GM23338 (cell line): ENCODE results near the gene STX8. TPM values are rescaled to one million over a fixed set of nuclear protein-coding genes. Genes with fewer than 3 reads are reported as not detected.

Experiments used
- ATAC-seq: fragments of 200-7000 bp; cut with Tn5 transposase; 3 replicates; pipeline ENCODE4 v1.9.1; 2020
- DNase-seq: peaks from one replicate; pipeline ENCODE4 v3.0.0-alpha.2; 2015; ENCODE audit warnings: low spot score
- H2AFZ ChIP-seq: fragments of 200-600 bp; sonication (generic); 2 replicates; pipeline ENCODE4 v1.8.0; 2016; ENCODE audit warnings: antibody characterized with exemption, mild to moderate bottlenecking, moderate library complexity
- H3F3A ChIP-seq: fragments of 200-600 bp; sonication (generic); replicated peaks from 2 replicates; pipeline ENCODE4 v1.8.0; 2017; ENCODE audit warnings: antibody characterized with exemption, mixed run types, low read depth
- H3K27ac ChIP-seq: fragments of 200-600 bp; sonication (generic); 2 replicates; pipeline ENCODE4 v1.6.1; 2016; ENCODE audit warnings: low read depth
- H3K27me3 ChIP-seq: fragments of 200-600 bp; sonication (generic); 2 replicates; pipeline ENCODE4 v1.8.0; 2016; ENCODE audit warnings: mild to moderate bottlenecking, mixed run types, moderate library complexity; ENCODE audit not compliant: insufficient read depth
- H3K36me3 ChIP-seq: fragments of 200-600 bp; sonication (generic); 2 replicates; pipeline ENCODE4 v1.8.0; 2016; ENCODE audit warnings: mild to moderate bottlenecking; ENCODE audit not compliant: insufficient read depth
- H3K4me1 ChIP-seq: fragments of 200-600 bp; sonication (generic); 2 replicates; pipeline ENCODE4 v1.8.0; 2016; ENCODE audit warnings: mild to moderate bottlenecking, moderate library complexity; ENCODE audit not compliant: insufficient read depth
- H3K4me2 ChIP-seq: fragments of 200-600 bp; sonication (generic); 2 replicates; pipeline ENCODE4 v1.7.1; 2017; ENCODE audit warnings: mixed run types
- H3K4me3 ChIP-seq: fragments of 200-600 bp; sonication (generic); 2 replicates; pipeline ENCODE4 v1.6.1; 2016; ENCODE audit warnings: mixed run types
- H3K79me2 ChIP-seq: fragments of 200-600 bp; sonication (generic); replicated peaks from 2 replicates; pipeline ENCODE4 v1.8.0; 2017; ENCODE audit warnings: mild to moderate bottlenecking; ENCODE audit not compliant: insufficient read depth
- H3K9me2 ChIP-seq: fragments of 200-600 bp; sonication (generic); 2 replicates; pipeline ENCODE4 v1.8.0; 2017; ENCODE audit not compliant: insufficient read depth
- H4K20me1 ChIP-seq: fragments of 200-600 bp; sonication (generic); replicated peaks from 2 replicates; pipeline ENCODE4 v1.8.0; 2017; ENCODE audit warnings: mild to moderate bottlenecking; ENCODE audit not compliant: insufficient read depth
- H3K27ac Mint-ChIP-seq: 2 replicates; pipeline ENCODE4 v1.8.0; 2020; ENCODE audit warnings: inconsistent platforms, mild to moderate bottlenecking, moderate library complexity, mixed read lengths
- H3K27me3 Mint-ChIP-seq: 3 replicates; pipeline ENCODE4 v1.8.0; 2022; ENCODE audit warnings: low read depth, mild to moderate bottlenecking, moderate library complexity, mixed read lengths, inconsistent platforms; ENCODE audit not compliant: insufficient read depth, poor library complexity
- H3K36me3 Mint-ChIP-seq: 3 replicates; pipeline ENCODE4 v1.8.0; 2021; ENCODE audit warnings: low read depth, mild to moderate bottlenecking, inconsistent platforms, moderate library complexity, mixed read lengths
- H3K4me1 Mint-ChIP-seq: 3 replicates; pipeline ENCODE4 v1.8.0; 2020; ENCODE audit warnings: mild to moderate bottlenecking, inconsistent platforms, mixed read lengths
- H3K4me3 Mint-ChIP-seq: 3 replicates; pipeline ENCODE4 v1.8.0; 2021; ENCODE audit warnings: moderate library complexity, mild to moderate bottlenecking, inconsistent platforms, mixed read lengths
- H3K9me3 Mint-ChIP-seq: 3 replicates; pipeline ENCODE4 v1.8.0; 2020; ENCODE audit warnings: moderate library complexity, mild to moderate bottlenecking, inconsistent platforms, mixed read lengths
- CREB1 ChIP-seq: fragments of 250-450 bp; sonication (Bioruptor Pico); IDR thresholded peaks from 2 replicates; pipeline ENCODE4 v1.5.0; 2020; ENCODE audit warnings: low read depth, mild to moderate bottlenecking, moderate library complexity
- ETS1 ChIP-seq: IDR thresholded peaks from 2 replicates; pipeline ENCODE4 v1.6.1; 2016; ENCODE audit warnings: antibody characterized with exemption
- EZH2 ChIP-seq: fragments of 200-600 bp; sonication (generic); IDR thresholded peaks from one replicate; pipeline ENCODE4 v1.8.0; 2017; ENCODE audit warnings: antibody characterized with exemption, mild to moderate bottlenecking, low read depth; ENCODE audit not compliant: unreplicated experiment
- JUNB ChIP-seq: IDR thresholded peaks from one replicate; pipeline ENCODE4 v1.6.1; 2016; ENCODE audit warnings: antibody characterized with exemption; ENCODE audit not compliant: unreplicated experiment
- NANOG ChIP-seq: IDR thresholded peaks from 2 replicates; pipeline ENCODE4 v1.6.1; 2016; ENCODE audit warnings: antibody characterized with exemption, borderline replicate concordance
- POLR2AphosphoS5 ChIP-seq: IDR thresholded peaks from 2 replicates; pipeline ENCODE4 v1.6.1; 2016; ENCODE audit warnings: antibody characterized with exemption, low read depth
- REST ChIP-seq: IDR thresholded peaks from one replicate; pipeline ENCODE4 v1.6.1; 2018; ENCODE audit warnings: antibody characterized with exemption; ENCODE audit not compliant: unreplicated experiment
- STAT1 ChIP-seq: IDR thresholded peaks from one replicate; pipeline ENCODE4 v1.6.1; 2016; ENCODE audit warnings: antibody characterized with exemption; ENCODE audit not compliant: unreplicated experiment
- ZNF114 ChIP-seq: fragments of 250-450 bp; sonication (Bioruptor Pico); IDR thresholded peaks from 2 replicates; pipeline ENCODE4 v1.5.0; 2020; ENCODE audit warnings: mild to moderate bottlenecking, moderate library complexity
- ZNF331 ChIP-seq: fragments of 250-450 bp; sonication (Bioruptor Pico); IDR thresholded peaks from 2 replicates; pipeline ENCODE4 v1.5.0; 2020; ENCODE audit warnings: low read depth, mild to moderate bottlenecking, moderate library complexity
- ZNF462 ChIP-seq: fragments of 250-450 bp; sonication (Bioruptor Pico); IDR thresholded peaks from 2 replicates; pipeline ENCODE4 v1.5.0; 2020; ENCODE audit warnings: mild to moderate bottlenecking, moderate library complexity
- polyA plus RNA-seq: library from polyadenylated mRNA; unstranded; fragments of >200 nt; fragmentation: Nextera tagmentation; extraction: Ambion mirVana; gene quantifications from 2 replicates; pipeline ENCODE4 v1.2.1, GENCODE V29; 2016
- total RNA-seq: library from RNA; depleted of rRNA; stranded (reverse); fragments of >200 nt; shearing (Covaris generic); gene quantifications from 2 replicates; pipeline ENCODE4 v1.2.3, GENCODE V29; 2014

Gene STX8
- total and polyA plus RNA-seq, 2 experiments from 2014 or later = 59.4 to 82.3 TPM

- TF ChIP-seq ZNF462 (CRISPR knock-in tag) (no peak), STAT1 (no peak), ETS1 (no peak), JUNB (no peak)
Measured at GRCh38 chr17:9457005-9457404, 118.6 kb downstream of the STX8 start (continued).

- H3K4me3 Mint-ChIP-seq = no peak overlapping the region
- Histone ChIP-seq H3K27ac (no peak overlapping the region), H3K4me1 (no peaks in the 10 kb centered on the region), H3K36me3 (no peaks in the 10 kb centered on the region), H3K27me3 (no peaks in the 10 kb centered on the region), H3K9me2 (no peaks in the 10 kb centered on the region), H2AFZ (no peak overlapping the region), H3K4me3 (no peak overlapping the region), H3F3A (no peaks in the 10 kb centered on the region), H4K20me1 (no peaks in the 10 kb centered on the region), H3K4me2 (no peak overlapping the region), H3K79me2 (no peaks in the 10 kb centered on the region)
- ATAC-seq (no peak), DNase-seq (no peak)
- TF ChIP-seq POLR2AphosphoS5 = no peak
- no peak for TF ChIP-seq ZNF114
- TF ChIP-seq STAT1 = no peak
- TF ChIP-seq ZNF331 (CRISPR knock-in tag) = no peak
- TF ChIP-seq ETS1 = no peak
- TF ChIP-seq NANOG = no peak
- TF ChIP-seq JUNB = no peak
- no peak for TF ChIP-seq EZH2
- no peak for TF ChIP-seq CREB1 (CRISPR knock-in tag)
- TF ChIP-seq REST = no peak
- H3K27ac Mint-ChIP-seq = no peak overlapping the region
- H3K27me3 Mint-ChIP-seq = no peaks in the 10 kb centered on the region
- H3K36me3 Mint-ChIP-seq = peaks cover 12% of the 10 kb centered on the region
- peaks cover 13% of the 10 kb centered on the region for H3K9me3 Mint-ChIP-seq
- H3K4me1 Mint-ChIP-seq = no peaks in the 10 kb centered on the region
Measured at GRCh38 chr17:9456330-9456729, 119.3 kb downstream of the STX8 start.
